Measurements from ENCODE around the gene DOK3.
A peak's percentile ranks its signal among the peaks of the same experiment; 100 is the strongest.

The DOK3 gene

GRCh38 chr5:177511181-177511580, 1.6 kb upstream of the DOK3 start:
- no peak for DNase-seq

DNA sequence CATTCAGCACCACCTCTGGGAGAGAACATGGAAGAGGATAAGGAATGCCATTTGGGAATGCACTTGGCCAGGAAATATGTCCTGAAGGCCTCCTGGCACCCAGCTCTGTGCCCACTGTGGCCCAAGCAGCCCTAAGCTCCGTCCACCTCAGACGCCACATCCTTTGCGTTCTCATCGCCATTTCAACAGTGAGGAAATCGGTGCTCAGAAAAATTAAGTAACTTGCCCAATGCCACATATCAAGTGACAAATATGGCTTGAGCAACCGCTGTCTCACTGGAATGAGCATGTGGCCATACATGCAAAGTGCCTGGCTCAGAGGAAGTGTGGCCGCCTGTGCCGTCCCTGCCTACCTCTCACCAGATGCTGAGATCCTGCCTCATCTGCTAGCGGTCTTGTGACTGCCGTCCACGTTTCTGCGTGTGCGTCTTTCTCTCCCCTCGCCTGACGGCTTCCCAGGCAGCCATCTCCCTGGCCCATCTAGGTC, 984 bp upstream of the DOK3 start:
- DNase-seq = no peak

GRCh38 chr5:177509991-177510566, 453 bp upstream of the DOK3 start:
- no peak for DNase-seq

DNA sequence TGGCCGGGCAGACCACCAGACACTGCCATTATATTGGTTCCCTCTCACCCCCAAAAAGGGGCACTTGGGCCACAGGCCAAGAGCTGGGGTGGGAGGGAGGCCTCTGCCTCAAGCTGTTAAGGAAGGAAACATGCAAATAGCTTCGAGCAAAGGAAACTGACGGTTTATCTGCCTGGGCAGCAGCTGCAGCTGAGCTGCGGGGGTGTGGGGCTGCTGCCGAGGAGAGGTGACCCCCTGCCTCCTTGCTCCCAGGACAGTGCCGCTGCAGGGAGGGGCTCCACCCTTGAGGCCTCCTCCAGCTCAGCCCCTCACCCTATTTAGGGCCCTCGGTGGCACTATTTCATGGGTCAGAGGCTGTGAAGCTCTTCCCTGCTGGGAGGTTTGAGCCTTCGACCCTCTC, 789 bp downstream of the DOK3 start:
- no peak for DNase-seq

DNA sequence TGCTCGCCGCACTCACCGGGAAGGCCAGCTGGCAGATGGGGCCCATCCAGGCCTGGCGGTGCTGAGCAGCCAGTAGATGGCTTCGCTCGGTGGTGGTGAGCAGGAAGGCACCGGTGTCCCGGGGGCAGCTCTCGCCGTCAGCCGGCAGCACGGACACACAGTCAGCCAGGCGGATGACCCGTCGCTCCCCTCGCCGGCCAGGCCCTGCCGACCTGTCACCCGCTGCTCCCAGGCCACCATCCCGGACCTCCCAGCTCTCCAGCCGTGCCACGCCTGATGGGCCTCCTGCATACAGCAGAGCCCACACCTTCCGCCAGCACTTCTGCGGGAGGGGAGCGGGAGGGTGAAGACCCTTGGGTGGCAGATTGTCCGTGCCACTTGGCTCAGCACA, 1.4 kb downstream of the DOK3 start:
- DNase-seq = no peak

DNA sequence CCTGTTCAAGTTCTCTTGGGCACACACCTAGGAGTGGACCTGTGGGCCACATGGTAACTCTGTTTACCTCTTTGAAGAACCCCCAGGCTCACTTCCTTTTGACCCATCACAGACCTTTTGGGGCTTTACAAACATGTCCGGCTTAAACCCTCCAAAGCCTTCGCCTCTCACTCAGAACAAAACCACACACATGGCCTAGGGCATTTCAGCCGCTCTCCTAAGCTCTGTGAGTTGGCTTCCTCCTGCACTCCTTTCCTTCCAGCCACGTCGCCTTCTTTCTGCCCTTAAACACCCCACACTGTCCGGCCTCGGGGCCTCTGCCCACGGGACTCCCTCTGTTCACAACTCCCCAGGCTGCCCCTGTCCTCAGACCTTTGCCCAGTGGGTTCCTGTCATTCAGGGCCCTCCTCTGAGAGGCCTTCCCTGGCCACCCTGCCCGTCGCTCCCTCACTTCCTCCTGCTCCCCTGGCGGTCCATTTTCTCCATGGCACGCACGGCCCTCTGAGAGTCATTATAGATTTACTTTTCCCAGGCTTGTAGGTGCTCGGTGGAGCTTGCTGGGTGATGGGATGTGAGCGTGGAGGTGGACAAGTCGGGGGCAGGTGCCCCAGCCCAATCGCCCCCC, 1.9 kb downstream of the DOK3 start:
- DNase-seq = no peak

DNA sequence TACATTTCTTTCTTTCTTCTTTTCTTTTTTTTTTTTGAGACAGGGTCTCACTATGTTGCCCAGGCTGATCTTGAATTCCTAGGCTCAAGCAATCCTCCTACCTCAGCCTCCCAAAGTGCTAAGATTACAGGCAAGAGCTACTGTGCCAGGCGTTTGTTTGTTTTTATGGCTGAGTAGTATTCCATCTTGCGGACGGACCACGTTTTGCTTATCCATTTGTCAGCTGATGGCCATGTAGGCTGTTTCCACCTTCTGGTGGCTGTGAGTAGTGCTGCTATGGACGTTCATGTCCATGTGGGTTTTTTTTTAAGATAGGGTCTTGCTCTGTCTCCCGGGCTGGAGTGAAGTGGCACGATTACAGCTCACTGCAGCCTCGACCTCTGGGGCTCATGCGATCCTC, 2.5 kb downstream of the DOK3 start:
- no peak for DNase-seq

- no peak for DNase-seq
Measured at GRCh38 chr5:177505075-177505474, 4.6 kb downstream of the DOK3 start.

- no peak for DNase-seq
Measured at GRCh38 chr5:177504086-177505056, 5.3 kb downstream of the DOK3 start.

DNA sequence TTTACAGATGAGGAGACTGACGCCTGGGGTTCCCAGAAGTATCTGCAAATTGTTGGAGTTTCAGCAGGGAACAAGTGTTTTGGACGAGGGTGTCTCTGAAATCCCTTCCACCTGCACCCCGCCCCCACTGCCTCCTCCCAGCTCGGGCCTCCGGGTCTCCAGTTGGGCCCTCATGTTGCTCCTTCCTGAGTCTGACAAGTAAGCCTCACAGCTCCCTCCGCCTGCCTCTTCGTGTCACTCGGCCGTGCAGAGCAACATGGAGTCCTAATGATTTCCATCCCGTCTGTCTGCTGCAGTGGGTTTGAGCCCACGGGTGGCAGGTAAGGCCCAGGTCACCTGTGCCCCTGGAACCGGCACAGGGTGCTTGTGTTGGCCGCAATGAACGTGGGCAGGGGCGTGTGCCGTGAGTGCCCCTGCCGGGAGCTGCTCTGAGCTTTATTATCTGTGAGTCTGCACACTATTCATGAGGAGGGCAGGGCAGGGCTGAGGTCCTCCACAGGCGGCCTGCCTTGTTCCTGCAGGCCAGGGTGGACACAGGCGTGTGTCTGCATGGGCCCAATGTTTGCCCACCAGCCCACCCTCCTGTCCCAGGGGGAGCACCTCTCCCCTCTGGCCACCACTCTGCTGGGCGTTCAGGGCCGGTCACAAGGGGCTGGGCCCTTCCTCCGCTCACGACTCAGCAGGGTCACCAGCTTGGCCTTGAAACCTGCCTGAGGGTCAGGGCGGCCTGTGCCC, 6.1 kb downstream of the DOK3 start:
- DNase-seq = no peak

- no peak for DNase-seq
Measured at GRCh38 chr5:177502886-177503285, 6.7 kb downstream of the DOK3 start.

DNA sequence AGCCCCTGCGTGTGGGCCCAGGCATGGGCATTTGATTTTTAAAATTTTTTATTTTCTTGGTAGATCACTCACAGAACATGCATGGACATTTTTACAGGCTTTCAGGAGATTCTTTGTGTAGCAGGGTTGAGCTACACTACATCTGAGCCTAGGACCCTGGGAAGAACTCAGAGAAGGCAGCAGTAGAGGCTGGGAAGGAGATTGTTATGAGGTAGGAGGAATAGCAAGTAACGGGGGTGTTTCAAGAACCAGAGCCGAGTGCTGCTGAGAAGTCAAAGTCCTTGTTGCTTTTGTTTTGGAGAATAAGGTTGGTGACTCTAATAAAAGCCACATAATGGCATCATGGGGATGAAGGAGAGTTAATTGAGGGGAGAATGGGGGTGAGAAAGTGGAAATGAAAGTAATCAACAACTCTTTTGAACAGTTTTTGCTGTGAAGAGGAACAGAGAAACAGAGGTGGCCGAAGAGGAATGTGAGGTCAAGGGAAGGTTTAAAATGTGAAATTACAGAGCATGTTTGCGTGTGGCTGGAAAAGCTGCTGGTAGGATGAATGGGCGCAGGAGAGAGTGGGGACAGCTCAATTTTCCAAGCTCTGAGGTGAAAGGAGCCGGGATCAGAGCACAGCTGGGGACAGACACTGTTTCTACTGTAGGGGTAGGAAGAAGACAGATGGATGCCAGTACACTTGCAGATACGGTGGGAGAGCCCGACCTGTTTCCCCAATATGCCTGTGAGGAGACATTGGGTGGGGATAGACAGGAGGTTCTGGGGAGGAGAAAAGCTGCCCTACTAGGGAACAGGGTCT, 7.5 kb downstream of the DOK3 start:
- DNase-seq = no peak

DNA sequence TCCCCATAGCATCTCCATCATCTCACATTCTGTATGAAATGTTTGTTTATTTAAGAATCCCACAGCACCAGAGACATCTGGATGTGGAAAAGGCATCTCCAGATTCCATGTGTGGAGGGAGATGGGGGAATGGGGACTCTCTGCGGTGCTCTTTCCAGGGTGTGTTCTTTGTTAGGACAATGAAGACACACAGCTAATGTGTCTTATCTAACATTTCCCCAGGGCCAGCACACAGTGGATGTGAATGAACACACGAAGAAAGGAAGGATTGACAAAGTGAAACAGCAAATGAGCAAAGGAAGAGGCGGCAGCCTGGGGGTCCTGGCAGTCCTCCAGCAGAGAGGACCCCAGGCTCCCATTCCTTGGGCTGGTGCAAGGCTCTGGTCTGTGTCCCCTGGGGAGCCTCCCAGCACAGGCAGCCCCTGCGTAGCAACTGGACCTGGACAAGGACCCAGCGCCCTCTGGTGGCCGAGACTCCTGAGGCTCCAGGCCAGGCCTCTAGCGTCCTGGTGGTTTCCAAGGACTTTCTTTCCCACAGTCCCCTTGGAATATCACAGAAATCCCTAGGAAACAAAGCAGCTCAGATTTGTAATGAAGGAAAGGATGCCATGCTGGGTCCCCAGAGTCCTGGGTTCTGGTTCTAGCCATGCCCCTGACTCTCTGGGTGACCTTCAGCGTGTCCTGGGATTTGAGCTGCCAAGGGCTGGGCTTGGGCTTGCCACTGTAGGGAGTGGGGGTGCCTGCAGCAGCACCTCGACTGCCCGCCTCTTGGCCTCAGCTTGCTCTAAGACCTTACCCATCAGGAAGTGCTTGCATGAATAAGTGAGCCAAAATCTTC, 8.7 kb downstream of the DOK3 start:
- DNase-seq = no peak

GRCh38 chr5:177499842-177500241, 9.8 kb downstream of the DOK3 start:
- no peak for DNase-seq

GRCh38 chr5:177498013-177498787, 11.4 kb downstream of the DOK3 start:
- DNase-seq = no peak

- peak; percentile 45 for DNase-seq
Measured at GRCh38 chr5:177497292-177498012, 12.2 kb downstream of the DOK3 start, which contains the start of gene PDLIM7. Gene PDLIM7, minus strand, starts transcription at chr5:177497604. Its CDS starts 1,092 bp downstream, at chr5:177496512.

DNA sequence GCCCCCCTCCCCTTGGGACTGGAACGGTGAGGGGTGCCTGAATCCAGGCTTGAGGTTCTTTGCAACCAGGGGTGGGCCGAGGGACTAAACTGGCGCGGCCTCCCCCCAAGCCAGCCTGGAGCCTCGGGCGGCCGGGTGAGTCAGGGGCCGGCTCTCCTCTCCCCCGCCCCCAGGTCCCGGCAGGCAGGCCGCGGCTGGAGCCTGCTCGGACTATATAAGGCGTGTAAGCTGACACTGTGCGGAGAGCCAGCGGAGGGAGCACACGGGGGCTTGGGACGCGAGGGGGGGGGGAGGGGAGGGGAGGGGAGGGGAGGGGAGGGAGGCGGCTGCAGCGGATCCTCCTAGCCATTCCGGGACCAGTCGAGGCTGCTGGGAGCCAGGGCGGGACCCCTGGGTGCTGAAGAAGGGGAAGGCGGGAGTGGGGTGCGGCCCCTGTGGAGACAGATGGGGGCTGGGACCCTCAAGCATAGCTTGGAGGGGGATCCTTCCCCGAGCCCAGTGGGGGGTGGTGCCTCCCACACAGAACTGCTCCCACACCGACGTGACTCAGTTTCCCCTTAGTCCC, 12.8 kb downstream of the DOK3 start:
- DNase-seq = no peak

DNA sequence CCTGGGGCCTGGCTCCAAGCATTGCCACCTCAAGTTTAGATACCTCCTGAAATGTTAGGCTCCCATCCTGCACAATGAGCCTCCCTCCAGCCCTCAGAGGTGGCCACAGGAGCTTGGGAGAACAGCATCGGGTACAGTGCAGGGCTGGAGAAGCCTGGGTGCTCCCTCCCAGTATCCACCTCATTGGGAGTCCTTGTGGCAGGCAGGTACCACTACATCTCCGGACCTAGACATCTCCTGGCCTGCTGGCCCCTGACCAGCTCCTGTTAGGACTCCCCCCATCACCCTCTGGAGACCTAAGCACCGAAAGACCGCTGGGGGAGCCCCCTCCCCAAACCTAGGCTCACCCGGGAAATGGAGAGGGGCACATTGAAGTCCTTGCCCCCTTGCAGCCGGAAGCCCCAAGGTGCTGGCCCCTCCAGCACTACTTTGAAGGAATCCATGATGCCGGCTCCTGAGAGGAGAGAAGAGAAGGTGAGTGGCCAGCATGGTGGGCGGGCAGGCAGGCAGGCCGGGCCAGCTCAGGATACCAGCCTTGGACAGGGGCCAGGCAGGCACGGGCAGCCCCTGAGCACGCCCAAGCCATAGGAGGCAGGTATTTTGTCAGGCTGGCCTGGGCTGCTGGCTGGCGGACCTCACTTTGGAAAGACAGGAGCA, 13.4 kb downstream of the DOK3 start:
- no peak for DNase-seq

Measured in NCI-H1436 treated with DMSO at 0.1 percent for 48 hours (cell line).